HT-29 (cell line): ENCODE results near the gene EML3. TPM values are rescaled to one million over a fixed set of nuclear protein-coding genes. Genes with fewer than 3 reads are reported as not detected.

Experiments used
- DNase-seq: peaks from one replicate; pipeline ENCODE4 v3.0.0-alpha.2; 2015; ENCODE audit warnings: low spot score
- small RNA-seq: library from RNA; depleted of rRNA; stranded (forward); fragments of <200 nt; gene quantifications from one replicate; pipeline ENCODE3, GENCODE V24; 2014
- total RNA-seq: library from RNA; depleted of rRNA; stranded (reverse); fragments of >200 nt; shearing (Covaris generic); gene quantifications from 2 replicates; pipeline ENCODE4 v1.2.3, GENCODE V29; 2014; rRNA removed

EML3 gene
- total RNA-seq, 1 experiment from 2014 or later = 72.3 TPM

DNA sequence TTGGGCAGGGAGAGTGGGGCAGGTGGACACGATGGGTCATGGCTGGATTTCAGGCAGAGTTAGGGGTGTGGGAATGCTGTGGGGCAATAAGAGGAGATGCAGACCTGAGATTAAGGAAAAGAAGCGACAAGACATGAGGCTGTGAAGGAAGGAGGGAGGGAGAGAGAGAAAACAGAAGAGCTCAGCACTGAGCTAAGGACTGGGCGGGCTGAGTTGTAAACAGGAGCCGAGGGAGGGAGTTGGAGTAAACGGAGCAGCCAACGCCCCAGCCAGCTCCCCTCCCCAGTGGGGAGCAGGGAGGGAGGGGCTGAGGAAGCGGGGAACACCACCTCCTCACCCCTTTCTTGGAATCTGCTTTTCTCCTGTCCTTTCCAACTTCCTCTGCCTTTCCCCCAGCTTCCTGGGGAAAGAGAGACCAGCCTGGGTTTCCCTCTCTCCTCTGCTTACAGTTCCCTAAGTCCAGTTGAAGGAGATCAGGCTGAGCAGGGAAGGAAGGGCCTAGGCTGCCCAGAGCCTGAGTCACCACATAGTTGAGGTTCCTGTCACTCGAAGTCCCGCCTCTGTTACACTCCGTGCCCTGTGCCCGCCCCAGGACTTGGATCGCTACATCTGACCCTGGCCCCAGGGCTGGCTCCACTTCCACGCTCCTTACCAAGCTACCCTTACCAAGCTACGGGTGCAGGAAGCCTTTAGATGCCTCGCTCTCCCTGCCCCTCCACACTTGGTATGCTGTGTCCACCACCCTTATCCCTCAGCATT lies 59.3 kb downstream of the EML3 start:
- DNase-seq = peak; percentile 99

GRCh38 chr11:62552485-62553079 lies 60.0 kb downstream of the EML3 start:
- DNase-seq = peak; percentile 79

Small RNA genes within 50 kb of the gene (small RNA-seq; reads per million reads assigned to genes)
- gene AP001458.1 = not detected
- not detected for gene EEF1G
- not detected for gene MIR6747

Other genes with a start within 250 kb of the EML3 start
- not detected in 2 replicates for gene SCGB1A1, start 193.7 kb downstream of the EML3 start, total RNA-seq
- 281 and 282 TPM in 2 replicates for gene AHNAK, start 66.0 kb downstream of the EML3 start, total RNA-seq
- 1,888 and 1,945 TPM in 2 replicates for gene EEF1G, start 38.9 kb downstream of the EML3 start, total RNA-seq
- gene TUT1, start 21.3 kb downstream of the EML3 start, total RNA-seq = 19.3 and 25.1 TPM in 2 replicates
- 223 and 229 TPM in 2 replicates for gene MTA2, start 10.9 kb downstream of the EML3 start, total RNA-seq
- gene ROM1, start 482 bp upstream of the EML3 start, total RNA-seq = 10.9 and 13.6 TPM in 2 replicates
- gene B3GAT3, start 9.2 kb upstream of the EML3 start, total RNA-seq = 63.1 and 82.8 TPM in 2 replicates
- gene GANAB, start 33.8 kb upstream of the EML3 start, total RNA-seq = 257 and 314 TPM in 2 replicates
- 44.6 and 47.4 TPM in 2 replicates for gene INTS5, start 40.5 kb upstream of the EML3 start, total RNA-seq
- gene C11orf98, start 52.4 kb upstream of the EML3 start, total RNA-seq = 272 and 322 TPM in 2 replicates
- gene CSKMT, start 52.5 kb upstream of the EML3 start, total RNA-seq = 24.5 and 25.2 TPM in 2 replicates
- gene UQCC3, start 58.9 kb upstream of the EML3 start, total RNA-seq = 124 and 141 TPM in 2 replicates
- gene LBHD1, start 59.5 kb upstream of the EML3 start, total RNA-seq = 11.3 and 13.3 TPM in 2 replicates
- gene UBXN1, start 66.3 kb upstream of the EML3 start, total RNA-seq = 247 and 265 TPM in 2 replicates
- gene LRRN4CL, start 76.8 kb upstream of the EML3 start, total RNA-seq = 0.50 TPM in 1 of 2 replicates, not detected in the other
- gene BSCL2, start 94.6 kb upstream of the EML3 start, total RNA-seq = 147 and 161 TPM in 2 replicates
- gene GNG3, start 94.9 kb upstream of the EML3 start, total RNA-seq = not detected in 2 replicates
- gene HNRNPUL2, start 114.7 kb upstream of the EML3 start, total RNA-seq = 12.2 and 12.3 TPM in 2 replicates
- gene TTC9C, start 115.7 kb upstream of the EML3 start, total RNA-seq = 32.4 and 45.5 TPM in 2 replicates
- gene ZBTB3, start 141.4 kb upstream of the EML3 start, total RNA-seq = 10.6 and 13.1 TPM in 2 replicates
- gene POLR2G, start 148.8 kb upstream of the EML3 start, total RNA-seq = 138 and 141 TPM in 2 replicates
- 57.9 and 71.7 TPM in 2 replicates for gene TAF6L, start 158.6 kb upstream of the EML3 start, total RNA-seq
- 87.6 and 114 TPM in 2 replicates for gene TMEM179B, start 174.6 kb upstream of the EML3 start, total RNA-seq
- gene TMEM223, start 179.2 kb upstream of the EML3 start, total RNA-seq = 77.3 and 79.3 TPM in 2 replicates
- 24.4 and 31.7 TPM in 2 replicates for gene NXF1, start 192.7 kb upstream of the EML3 start, total RNA-seq
- 64.6 and 80.6 TPM in 2 replicates for gene STX5, start 219.3 kb upstream of the EML3 start, total RNA-seq
- gene TEX54, start 220.1 kb upstream of the EML3 start, total RNA-seq = 0.61 TPM in 1 of 2 replicates, not detected in the other
- gene WDR74, start 226.8 kb upstream of the EML3 start, total RNA-seq = 183 and 191 TPM in 2 replicates